ENCODE measurements around the gene ZNF776.

DNA sequence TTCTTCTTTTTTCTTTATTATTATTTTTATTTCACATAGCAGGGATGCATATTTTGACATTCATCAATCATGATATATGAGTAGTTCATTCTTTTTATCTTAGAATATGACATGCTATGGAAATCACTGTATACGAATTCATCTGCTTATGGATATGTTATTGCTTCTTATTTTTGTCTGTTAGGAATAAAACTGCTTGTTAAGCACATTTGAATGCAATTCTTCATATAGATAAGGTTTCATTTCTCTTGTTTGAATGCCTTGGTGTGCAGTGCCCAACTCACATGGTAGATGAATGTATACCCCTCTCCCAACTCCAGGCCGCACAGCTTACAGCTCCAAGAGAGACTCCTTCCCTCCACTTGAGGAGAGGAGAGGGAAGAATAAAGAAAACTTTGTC lies 11.3 kb downstream of the ZNF776 start:
- TF ChIP-seq CTCF (IDR thresholded peaks at IDR 0.05) (no peak), POLR2A (IDR thresholded peaks at IDR 0.05) (no peak)
